GF-D8 (cell line): ENCODE measurements around the gene VCL.
A peak's percentile ranks its signal among the peaks of the same experiment; 100 is the strongest.

Experiments
- DNase-seq: peaks from one replicate; lab custom pipeline; 2025; lab: John Stamatoyannopoulos, UW

VCL gene

DNA sequence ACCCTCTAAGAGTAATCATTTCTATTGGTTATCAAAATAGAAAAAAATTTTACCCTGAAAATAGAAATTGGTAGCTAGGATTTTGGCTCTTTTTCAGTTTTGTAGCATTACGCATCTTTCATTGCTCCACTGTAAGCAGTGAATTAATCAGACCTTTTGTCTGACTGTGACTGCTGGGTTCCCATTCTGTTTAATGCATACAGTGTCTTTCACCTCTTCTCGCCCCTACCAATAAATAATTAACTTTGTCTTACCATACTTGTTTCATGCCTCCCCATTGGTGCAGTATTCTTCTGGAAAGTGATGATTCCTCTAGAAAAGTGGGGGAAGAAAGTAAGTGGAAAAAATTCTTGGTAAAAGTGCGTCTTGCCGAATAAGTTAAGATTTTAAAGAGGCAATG is 79.5 kb downstream of the VCL start:
- no peak for DNase-seq

DNA sequence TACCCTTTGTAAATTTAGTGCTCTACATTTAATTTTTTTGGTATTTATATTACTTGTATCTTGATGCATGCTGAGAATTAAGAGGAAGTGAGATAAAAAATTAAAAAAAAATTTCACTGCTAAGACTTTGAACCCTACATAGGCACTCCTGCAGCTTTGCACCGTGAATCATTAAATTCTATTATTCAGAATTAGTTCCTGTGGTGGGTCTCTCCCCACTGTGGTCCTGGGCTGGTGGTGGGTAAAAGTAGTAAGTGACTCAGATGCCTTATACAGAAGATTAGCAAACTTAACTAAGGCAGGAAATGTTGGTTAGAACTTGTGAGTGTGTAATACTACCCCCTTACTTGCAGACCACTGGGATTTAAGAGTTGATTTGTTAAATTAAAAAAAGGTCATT is 80.1 kb downstream of the VCL start:
- DNase-seq: no peak

DNA sequence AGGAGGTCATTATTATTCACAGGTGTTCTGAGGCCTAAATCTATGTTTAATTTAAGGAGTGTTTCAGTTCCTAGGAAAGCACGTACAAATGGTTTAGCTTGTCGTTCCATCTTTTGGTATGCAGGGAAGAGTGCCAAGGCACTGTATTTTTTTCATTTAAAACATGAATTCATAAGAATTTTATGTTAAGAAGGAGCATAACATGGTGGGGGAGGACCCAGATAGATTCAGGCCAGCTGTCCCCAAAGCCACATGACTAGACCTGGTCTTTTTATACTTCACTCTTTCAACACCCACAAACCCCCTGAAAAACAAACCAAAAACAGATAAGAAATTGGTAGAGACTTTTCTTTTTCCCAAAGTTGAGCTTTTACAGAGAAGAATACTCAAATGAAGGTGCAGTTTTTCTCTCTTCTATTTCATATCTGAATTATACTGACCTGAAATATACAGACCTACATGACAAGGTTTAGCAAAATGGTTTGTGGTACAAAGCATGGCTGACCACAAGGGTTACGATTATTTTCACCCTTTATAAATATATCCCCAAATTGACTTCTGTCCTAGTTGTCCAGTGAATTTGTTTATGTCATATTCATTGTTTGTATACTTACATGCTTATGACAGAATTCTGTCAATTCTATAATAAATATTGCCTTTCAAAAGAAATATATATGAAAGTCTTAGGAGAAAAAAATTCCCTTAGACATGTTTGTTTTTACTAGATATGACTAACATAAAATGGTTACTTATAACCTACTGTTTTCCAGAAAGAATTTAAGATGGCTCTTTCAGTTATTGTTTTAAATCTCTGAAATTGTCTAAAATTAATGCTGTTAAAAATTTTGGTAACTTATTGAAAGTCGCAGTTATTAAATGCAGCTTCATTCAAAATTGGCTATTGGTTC is 81.4 kb downstream of the VCL start:
- DNase-seq: no peak

DNA sequence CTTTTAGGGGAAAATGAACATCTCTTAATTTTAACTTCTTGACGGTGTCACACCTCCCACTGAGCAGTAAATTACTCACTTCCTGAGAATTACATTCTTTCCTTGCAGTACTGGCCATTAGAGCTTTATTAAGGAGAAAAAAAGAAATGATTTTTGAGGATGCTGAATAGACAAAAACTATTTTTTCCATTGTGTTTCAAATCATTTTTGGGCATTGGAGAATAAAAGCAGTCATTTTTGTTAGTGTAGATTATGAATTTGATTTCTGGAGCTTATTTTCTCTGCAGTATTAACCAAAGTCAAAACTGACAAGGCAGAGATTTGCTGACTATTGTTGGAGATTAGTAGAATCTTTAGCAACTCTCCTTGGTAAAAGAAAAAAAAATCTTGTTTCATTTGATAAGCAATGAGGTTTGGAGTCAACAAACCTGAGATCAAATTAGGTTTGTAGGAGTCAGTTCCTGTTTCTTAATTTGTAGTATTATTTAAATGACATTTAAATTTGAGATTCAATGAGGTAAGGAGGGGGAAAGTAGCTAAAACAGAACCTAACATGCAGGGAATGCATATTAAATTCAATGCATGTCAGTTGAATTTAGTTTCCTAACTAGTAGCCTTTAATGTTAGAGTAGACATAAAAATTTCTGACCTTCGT is 82.1 kb downstream of the VCL start:
- DNase-seq: no peak

DNA sequence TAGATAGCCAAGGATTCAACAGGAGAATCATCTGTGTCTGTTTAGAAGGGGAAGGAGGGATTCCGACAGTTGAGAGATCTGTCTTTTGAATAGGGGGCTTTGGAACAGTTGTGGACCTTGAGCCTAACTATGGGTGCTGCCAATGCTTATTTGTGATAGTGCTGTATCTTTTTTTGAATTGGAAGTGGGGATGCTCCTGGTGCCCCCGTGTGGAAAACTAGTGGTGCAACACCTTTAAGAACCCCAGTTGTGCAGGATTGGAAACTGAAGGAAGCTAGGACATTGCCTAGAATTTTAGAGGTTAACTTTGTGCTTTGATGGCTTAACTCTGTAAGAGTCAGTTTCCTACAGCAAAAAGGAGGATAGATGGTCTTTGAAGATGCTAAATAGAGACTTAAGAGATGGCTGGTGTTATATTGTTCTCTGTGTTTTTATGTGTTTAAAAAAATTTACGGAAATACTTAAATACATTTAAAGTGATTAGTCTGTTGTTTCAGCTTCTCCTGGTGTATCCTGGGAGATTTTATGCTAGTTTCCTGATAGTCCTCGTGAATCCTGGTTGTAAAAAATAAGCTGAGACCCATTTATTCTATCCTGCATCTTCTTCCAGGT is 83.4 kb downstream of the VCL start:
- peak; percentile 34 for DNase-seq

DNA sequence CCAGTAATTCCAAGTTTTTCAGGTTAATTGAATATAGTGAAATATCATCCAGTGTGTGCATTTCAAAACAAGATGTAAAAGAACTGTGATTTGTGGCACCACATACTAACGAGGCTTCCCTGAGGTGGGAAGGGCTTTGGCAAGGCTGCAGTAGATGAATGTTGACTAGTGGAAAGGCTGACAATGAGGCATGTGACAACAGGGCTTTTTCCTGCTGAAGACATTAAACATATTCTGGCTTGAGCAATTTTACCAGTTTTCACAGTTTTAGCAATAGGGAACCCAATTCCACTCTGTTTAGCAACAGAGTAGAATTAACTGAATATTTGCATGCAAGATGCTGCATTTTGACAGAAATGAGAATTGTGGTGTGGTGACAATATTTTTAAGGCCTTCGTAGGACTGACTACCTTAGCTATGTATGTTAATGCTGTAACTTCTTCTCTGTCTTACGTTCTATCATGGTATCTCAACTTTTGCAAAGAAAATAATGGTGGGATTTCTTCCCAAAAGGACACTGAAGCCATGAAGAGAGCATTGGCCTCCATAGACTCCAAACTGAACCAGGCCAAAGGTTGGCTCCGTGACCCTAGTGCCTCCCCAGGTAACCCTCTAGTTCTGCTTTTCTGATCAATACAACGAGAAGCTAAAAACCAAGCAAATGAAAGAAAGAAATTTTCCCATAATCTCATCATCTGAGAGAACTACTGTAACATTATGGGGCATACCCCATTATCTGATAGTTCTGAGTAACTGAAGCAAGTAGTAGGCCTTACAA is 84.2 kb downstream of the VCL start:
- DNase-seq: no peak

DNA sequence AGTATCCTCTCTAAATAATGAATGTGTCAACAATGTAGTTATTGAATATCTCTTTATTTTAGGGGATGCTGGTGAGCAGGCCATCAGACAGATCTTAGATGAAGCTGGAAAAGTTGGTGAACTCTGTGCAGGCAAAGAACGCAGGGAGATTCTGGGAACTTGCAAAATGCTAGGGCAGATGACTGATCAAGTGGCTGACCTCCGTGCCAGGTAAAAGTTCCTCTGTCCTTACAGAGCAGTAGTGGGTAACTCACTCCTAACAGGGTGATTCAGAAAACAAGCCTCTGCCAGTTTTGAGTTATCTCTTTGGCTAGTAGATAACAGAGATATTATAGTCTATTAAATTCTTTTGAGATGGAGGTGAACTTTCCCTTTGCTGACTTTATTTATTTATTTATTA is 85.4 kb downstream of the VCL start:
- no peak for DNase-seq

DNA sequence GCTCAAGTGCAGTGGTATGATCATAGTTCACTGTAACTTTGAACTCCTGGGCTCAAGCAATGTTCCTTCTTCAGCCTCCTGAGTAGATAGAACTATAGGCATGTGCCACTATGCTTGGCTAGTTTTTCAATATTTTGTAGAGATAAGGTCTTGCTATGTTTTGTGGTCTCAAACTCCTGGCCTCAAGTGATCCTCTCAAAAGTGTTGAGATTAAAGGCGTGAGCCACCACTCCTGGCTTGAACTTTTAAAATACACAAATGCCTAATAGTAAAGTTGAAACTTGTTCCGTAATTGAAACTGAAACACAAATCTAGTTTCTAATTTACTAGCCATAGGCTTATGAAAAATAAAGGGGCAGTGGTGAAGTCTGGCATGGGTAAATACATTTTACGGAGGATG is 87.0 kb downstream of the VCL start:
- DNase-seq: no peak

DNA sequence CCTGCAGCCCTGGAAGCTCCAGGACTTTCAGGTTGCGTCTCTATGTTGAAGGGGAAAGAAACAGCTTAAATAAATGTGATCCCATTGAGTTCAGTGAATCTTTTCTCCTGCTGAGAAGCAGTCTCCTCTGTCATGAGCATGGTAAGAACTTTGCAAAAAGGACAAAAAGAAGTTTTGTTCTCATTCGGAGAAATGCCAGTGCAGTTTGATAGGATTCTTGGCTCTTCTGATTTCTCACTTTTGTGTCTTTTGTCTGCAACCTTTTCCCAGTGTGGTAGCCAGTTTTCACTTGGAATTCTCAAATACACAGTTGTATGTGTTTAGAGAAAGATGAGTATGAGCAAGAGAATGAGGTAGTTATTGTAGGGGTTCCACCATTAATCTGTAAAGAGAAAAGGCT is 88.4 kb downstream of the VCL start:
- no peak for DNase-seq

DNA sequence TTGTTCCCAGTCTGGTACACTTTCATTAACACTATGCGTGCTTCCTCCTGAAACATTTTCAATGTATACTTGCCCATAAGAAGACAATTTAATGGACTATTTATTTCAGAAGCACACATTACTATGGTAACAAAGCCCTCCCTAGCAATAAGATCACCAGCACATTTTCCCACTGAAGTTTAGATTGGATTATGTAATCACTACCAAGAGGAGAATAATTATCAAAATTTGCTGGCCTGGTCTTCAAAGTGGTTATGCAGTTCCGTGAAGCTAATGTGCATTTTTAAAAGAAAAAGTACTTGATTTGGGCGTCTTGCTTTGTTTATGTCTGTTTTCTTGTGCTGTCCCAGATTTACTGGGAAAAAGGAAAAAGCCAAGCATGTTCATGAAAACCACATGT is 90.8 kb downstream of the VCL start:
- no peak for DNase-seq

DNA sequence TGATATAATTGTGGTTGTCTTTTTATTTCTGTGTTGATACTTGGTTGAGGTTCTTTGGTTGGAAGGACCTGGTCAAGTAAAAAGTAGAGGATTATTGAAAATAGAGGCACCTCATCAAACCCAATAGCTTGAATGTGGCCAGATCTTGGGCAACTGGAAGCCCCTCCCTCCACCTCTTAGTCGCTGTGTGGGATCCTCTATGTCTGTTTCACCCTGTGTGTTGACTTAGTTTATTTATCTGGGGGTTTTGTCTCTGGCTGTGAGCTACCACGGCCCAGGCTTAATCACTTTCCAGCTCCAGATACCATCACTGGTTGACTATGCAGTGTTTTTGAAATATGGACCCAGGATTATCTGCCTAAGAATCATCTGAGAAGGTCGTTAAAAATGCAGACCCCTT is 94.5 kb downstream of the VCL start:
- DNase-seq: no peak

DNA sequence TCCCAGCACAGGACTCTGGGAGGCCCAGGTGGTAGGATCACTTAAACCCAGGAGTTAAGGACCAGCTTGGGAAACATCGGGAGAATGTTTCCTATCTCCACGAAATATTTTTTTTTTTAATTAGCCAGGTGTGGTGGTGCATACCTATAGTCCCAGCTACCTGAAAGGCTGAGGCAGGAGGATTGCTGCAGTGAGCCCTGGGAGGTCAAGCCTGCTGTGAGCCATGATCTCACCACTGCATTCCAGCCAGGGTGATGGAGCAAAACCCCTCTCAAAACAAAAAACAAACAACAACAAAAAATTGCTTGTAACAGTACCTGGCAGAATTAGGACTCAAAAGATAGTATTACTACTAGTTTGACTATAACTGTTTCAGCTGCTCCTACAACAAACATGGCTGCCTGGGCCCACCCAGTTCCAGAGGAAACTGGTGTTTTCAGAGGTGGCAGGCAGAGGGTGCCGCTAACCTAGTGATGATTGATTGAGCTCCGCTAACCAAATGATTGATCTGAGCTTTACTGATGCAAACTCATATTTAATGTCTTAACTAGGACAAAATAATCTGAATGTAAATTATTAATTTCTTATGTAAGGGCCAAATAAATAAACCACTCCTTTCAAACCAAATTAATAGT is 95.7 kb downstream of the VCL start:
- DNase-seq: no peak

DNA sequence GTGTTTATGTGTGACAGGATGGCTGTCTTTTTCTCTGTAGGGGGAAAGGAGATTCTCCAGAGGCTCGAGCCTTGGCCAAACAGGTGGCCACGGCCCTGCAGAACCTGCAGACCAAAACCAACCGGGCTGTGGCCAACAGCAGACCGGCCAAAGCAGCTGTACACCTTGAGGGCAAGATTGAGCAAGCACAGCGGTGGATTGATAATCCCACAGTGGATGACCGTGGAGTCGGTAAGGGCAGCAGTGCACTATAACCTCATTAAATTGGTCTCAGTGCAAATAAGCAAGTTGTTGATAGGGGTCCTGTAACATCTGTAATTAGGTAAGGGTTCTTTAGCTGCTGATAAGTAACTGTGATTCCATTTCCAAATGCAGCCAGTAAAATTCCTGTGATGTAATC is 96.3 kb downstream of the VCL start:
- DNase-seq: no peak

DNA sequence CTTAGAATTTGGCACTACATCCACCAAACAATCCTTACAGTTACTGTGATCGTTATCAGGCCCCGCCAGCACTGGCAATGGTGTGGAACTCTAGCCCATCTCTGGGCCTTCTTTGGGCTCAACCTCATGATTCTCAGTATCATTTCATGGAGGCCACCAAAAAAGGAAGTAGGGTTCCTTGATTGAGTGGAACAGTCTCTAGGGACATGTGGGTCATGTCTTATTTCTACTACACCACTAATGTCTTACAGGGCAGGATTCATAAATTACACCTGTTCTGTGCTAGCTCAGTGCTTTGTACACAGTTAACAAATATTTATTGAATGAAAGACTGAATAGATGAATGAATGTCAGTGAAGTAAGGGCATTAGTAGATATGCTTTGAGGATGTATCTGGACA is 98.9 kb downstream of the VCL start:
- no peak for DNase-seq

DNA sequence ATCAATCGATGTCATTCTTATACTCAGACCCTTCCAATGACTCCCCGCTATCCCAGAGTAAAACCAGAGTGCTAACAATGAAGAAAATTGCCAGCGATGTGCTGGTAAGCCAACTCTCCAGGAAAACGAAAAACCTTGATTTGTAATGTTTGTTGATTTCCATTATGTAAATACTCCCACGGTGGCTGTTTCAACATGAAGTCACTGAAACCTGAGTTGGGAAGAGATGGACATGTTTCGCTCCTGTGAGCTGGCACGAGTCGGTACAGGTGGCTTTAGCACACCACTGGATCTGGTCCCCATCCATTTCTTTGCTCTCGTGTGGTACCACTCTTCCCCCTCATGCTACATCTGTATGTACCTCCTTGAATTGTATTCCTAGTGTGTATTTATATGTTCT is 99.9 kb downstream of the VCL start:
- DNase-seq: no peak

DNA sequence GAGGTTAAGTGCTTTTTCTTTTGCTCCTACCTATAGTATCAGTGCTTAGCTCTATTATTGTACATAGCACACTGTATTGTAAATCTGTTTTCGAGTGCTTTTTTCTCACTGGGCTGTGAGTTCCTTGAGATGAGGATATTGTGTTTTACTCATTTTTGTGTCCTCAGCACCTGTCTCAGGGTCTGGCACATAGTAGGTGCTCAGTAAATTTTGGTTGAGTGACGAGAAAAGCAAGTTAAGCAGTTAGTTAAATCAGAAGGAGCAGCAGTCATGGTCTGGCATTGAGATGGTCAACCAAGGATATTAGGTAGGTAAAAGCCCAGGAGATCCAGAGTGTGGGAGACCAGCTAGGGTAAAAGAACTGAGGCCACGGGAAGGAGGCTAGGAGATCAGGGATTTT is 101.5 kb downstream of the VCL start:
- DNase-seq: no peak

DNA sequence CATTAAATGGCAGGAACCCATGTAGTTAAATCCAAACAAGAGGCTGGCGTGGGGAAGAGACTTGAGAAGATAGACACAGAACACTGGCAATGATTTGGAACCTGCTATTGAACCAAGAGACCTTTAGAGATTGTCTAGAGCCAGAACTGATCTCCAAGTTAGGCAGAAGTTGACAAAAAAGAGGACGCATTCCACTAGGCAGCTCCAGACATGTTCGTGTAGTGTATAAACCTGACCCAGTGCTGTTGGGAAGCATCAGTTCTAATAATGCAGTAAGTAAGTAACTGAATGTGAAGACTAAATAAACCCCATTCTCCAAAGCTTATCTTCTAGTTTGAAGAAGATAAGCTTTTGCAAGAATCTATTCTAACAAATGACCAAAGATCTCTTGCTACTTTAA is 101.9 kb downstream of the VCL start:
- no peak for DNase-seq

DNA sequence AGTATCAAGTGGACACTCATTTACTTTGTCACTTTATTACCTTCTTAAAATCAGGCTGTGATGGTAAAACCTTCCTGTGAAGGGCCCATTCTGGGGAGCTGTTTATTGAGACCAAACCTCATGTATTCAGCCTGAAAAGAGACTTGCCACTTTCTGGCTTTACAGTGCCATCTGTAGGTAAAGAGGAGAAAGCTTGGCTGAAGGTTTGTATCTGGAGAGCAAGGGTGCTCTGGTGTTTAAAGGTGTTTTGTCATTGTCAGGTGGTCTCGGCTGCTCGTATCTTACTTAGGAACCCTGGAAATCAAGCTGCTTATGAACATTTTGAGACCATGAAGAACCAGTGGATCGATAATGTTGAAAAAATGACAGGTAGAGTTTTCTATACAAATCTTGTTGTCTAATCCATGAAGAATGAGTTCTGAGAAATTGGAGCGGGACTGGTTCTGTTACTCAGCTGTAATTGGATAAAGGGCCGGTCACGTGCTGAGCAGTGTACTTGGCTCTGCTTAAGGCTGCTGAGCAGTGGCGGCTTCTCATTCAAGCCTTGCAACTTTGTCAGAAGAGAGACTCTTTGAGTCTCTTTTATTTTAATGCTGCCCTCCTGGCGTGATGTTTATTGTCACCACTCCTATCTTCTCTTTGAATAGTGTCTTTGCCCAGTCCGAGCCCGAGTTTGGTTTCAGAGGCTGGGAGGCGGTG is 105.8 kb downstream of the VCL start:
- no peak for DNase-seq

DNA sequence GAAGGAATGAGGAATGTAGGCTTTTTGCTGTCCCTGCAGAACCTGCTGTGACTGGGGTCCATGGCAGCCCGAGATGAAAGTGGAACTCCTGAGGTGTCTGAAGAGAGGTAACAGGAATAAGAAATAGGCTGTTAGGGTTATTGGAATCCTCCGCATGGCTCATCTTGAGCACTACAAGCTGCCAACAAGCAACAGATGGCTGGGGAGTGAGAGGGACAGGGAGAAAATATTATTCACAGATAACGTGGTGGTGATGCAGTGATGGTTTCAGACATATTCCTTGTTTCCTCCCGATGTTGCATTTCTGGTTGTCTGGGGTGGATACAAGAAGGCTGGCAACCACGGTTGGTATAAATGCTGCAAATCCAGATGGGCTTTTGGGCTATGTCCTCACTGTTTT is 106.6 kb downstream of the VCL start:
- no peak for DNase-seq

DNA sequence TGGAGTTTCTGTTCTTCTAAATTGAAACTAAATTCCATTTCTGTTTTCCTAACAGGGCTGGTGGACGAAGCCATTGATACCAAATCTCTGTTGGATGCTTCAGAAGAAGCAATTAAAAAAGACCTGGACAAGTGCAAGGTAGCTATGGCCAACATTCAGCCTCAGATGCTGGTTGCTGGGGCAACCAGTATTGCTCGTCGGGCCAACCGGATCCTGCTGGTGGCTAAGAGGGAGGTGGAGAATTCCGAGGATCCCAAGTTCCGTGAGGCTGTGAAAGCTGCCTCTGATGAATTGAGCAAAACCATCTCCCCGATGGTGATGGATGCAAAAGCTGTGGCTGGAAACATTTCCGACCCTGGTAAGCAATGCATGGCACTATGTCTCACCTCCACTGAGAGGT is 107.1 kb downstream of the VCL start:
- no peak for DNase-seq

DNA sequence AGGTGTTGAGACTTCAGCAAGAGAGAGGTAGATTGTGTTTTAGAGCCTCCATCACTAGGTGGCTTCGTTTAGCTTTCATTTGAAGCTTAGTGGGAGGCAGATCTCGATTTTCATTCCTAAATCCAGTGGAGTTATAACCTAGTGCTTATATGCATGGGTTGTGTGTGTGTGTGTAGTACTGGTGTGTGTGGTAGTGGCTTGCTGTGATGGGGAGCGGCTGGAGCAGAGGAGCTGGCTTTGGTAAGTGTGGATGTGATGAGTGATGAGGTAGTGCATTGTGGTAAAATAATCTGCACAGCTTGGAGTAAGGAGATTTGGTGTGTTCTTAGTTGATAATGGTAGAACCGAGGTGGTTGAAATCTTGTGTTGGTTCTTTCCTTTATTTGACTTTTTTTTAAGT is 109.5 kb downstream of the VCL start:
- no peak for DNase-seq
